ENCODE measurements around the gene GTF3C2.

GRCh38 chr2:27284996-27285395 lies 71.6 kb downstream of the GTF3C2 start:
- TF ChIP-seq POLR2A (IDR thresholded peaks at IDR 0.05) (no peak), CTCF (IDR thresholded peaks at IDR 0.05) (no peak), POLR2AphosphoS5 (IDR thresholded peaks at IDR 0.05) (no peak), EP300 (IDR thresholded peaks at IDR 0.05; ENCODE audit: low read depth) (no peak)

All from transverse colon (tissue), 4 donors.